SK-N-SH (cell line): ENCODE data around the gene TMEM248. TPM values are rescaled to one million over a fixed set of nuclear protein-coding genes. Genes with fewer than 3 reads are reported as not detected.

Source experiments
- CTCF ChIA-PET: fragments of 300-600, 350-600 bp; formaldehyde crosslinking; extraction: SDS; loops from one replicate; lab custom pipeline; 2021; lab: Yijun Ruan, JAX
- POLR2A ChIA-PET: fragments of 350-600 bp; sonication (Branson Sonifier 250); formaldehyde crosslinking; extraction: SDS; loops from one replicate; lab custom pipeline; 2020; ENCODE audit warnings: antibody characterized with exemption, inconsistent platforms; lab: Yijun Ruan, JAX
- DNase-seq: peaks from one replicate; pipeline ENCODE4 v3.0.0; 2012
- H2AFZ ChIP-seq: fragments of 200-600 bp; sonication (generic); 2 replicates; pipeline ENCODE4 v1.8.1; 2016; ENCODE audit warnings: antibody characterized with exemption, mild to moderate bottlenecking, low read depth
- H3F3A ChIP-seq: fragments of 200-600 bp; sonication (generic); replicated peaks from 2 replicates; pipeline ENCODE3; 2016; ENCODE audit warnings: antibody characterized with exemption, mild to moderate bottlenecking; ENCODE audit not compliant: insufficient read depth
- H3K27ac ChIP-seq, 2 experiments: fragments of 200-500 bp in 1 of 2; fragments of 200-600 bp in 1 of 2; sonication (Bioruptor generic) in 1 of 2; sonication (generic), shearing (Covaris generic) in 1 of 2; 2 replicates each; pipeline versions ENCODE4 v1.5.1 to v1.6.1; 2014 to 2016; ENCODE audit warnings: low read depth in 2 of 2, inconsistent platforms in 1 of 2, low read length in 1 of 2, mild to moderate bottlenecking in 1 of 2, mixed read lengths in 1 of 2
- H3K27me3 ChIP-seq: fragments of 200-600 bp; sonication (generic), shearing (Covaris generic); 2 replicates; pipeline ENCODE4 v1.6.1; 2016; ENCODE audit warnings: mixed run types; ENCODE audit not compliant: insufficient read depth
- H3K36me3 ChIP-seq, 2 experiments: fragments of 200-500 bp in 1 of 2; fragments of 200-600 bp in 1 of 2; sonication (Bioruptor generic) in 1 of 2; sonication (generic) in 1 of 2; replicated peaks in 1 of 2; 2 replicates each; pipeline versions ENCODE3 to v1.5.1; 2014 to 2016; ENCODE audit warnings: low read length in 1 of 2, mild to moderate bottlenecking in 1 of 2; ENCODE audit not compliant: insufficient read depth in 2 of 2, control insufficient read depth in 1 of 2
- H3K4me1 ChIP-seq, 2 experiments: fragments of 200-500 bp in 1 of 2; fragments of 200-600 bp in 1 of 2; sonication (Bioruptor generic) in 1 of 2; sonication (generic), shearing (Covaris generic) in 1 of 2; 2 replicates each; pipeline versions ENCODE4 v1.5.1 to v1.6.1; 2014 to 2016; ENCODE audit warnings: low read depth in 1 of 2, low read length in 1 of 2, mixed run types in 1 of 2; ENCODE audit not compliant: insufficient read depth in 2 of 2, control insufficient read depth in 1 of 2
- H3K4me2 ChIP-seq: fragments of 200-600 bp; sonication (generic), shearing (Covaris generic); 2 replicates; pipeline ENCODE4 v1.6.1; 2017; ENCODE audit warnings: mixed run types
- H3K4me3 ChIP-seq, 2 experiments: fragments of 200-500 bp in 1 of 2; fragments of 200-600 bp in 1 of 2; sonication (Bioruptor generic) in 1 of 2; sonication (generic), shearing (Covaris generic) in 1 of 2; 2 replicates each; pipeline versions ENCODE4 v1.5.1 to v1.8.1; 2014 to 2016; ENCODE audit warnings: low read depth in 2 of 2, inconsistent platforms in 1 of 2, low read length in 1 of 2, mild to moderate bottlenecking in 1 of 2, mixed read lengths in 1 of 2, moderate library complexity in 1 of 2
- H3K79me2 ChIP-seq: fragments of 200-600 bp; sonication (generic); 2 replicates; pipeline ENCODE4 v1.8.1; 2017; ENCODE audit warnings: mild to moderate bottlenecking; ENCODE audit not compliant: insufficient read depth
- H3K9ac ChIP-seq: fragments of 200-600 bp; sonication (generic); 2 replicates; pipeline ENCODE4 v1.6.1; 2017; ENCODE audit warnings: mixed run types
- H3K9me2 ChIP-seq: fragments of 200-600 bp; sonication (generic); 2 replicates; pipeline ENCODE4 v1.6.1; 2017; ENCODE audit warnings: mixed run types
- H3K9me3 ChIP-seq: fragments of 200-600 bp; sonication (generic); 2 replicates; pipeline ENCODE4 v1.6.1; 2017; ENCODE audit warnings: mixed run types, mild to moderate bottlenecking, moderate library complexity
- H4K20me1 ChIP-seq: fragments of 200-600 bp; sonication (generic); 2 replicates; pipeline ENCODE4 v1.6.1; 2017; ENCODE audit warnings: mild to moderate bottlenecking, mixed run types; ENCODE audit not compliant: insufficient read depth
- CHD2 ChIP-seq: fragments of 150-350 bp; IDR thresholded peaks from 2 replicates; pipeline ENCODE4 v1.6.1; 2018; ENCODE audit warnings: low read length; ENCODE audit not compliant: partially characterized antibody
- CTCF ChIP-seq: fragments of 200-600 bp; sonication (generic); IDR thresholded peaks from 2 replicates; pipeline ENCODE4 v1.6.1; 2017; ENCODE audit warnings: antibody characterized with exemption, mild to moderate bottlenecking, moderate library complexity
- ELF1 ChIP-seq: IDR thresholded peaks from 2 replicates; pipeline ENCODE4 v1.4.0; 2012
- EP300 ChIP-seq, 2 experiments: IDR thresholded peaks; 2 replicates each; pipeline versions ENCODE4 v1.4.0 to v1.6.1; 2012; ENCODE audit warnings: borderline replicate concordance in 1 of 2, low read depth in 1 of 2, low read length in 1 of 2
- FOXM1 ChIP-seq: IDR thresholded peaks from 2 replicates; pipeline ENCODE4 v1.4.0; 2012; ENCODE audit warnings: low read depth, mild to moderate bottlenecking
- GABPA ChIP-seq: IDR thresholded peaks from 2 replicates; pipeline ENCODE4 v1.4.0; 2012; ENCODE audit warnings: low read depth, mild to moderate bottlenecking
- GATA2 ChIP-seq: sonication (generic); formaldehyde crosslinking; IDR thresholded peaks from 2 replicates; pipeline ENCODE4 v1.5.0; 2020; ENCODE audit warnings: mild to moderate bottlenecking, missing genetic modification reagents
- MAX ChIP-seq: IDR thresholded peaks from 2 replicates; pipeline ENCODE4 v1.4.0; 2012; ENCODE audit warnings: low read depth
- MEF2A ChIP-seq: IDR thresholded peaks from 2 replicates; pipeline ENCODE4 v1.4.0; 2012; ENCODE audit warnings: low read depth, borderline replicate concordance
- MXI1 ChIP-seq: IDR thresholded peaks from 2 replicates; pipeline ENCODE4 v1.6.1; 2012; ENCODE audit warnings: mild to moderate bottlenecking, low read depth, low read length, improper control_type of control experiment
- NFIC ChIP-seq: IDR thresholded peaks from 2 replicates; pipeline ENCODE4 v1.4.0; 2012; ENCODE audit warnings: borderline replicate concordance
- PBX3 ChIP-seq: IDR thresholded peaks from 2 replicates; pipeline ENCODE4; 2012
- POLR2AphosphoS5 ChIP-seq: IDR thresholded peaks from 2 replicates; pipeline ENCODE4 v1.6.1; 2012; ENCODE audit warnings: low read depth, low read length
- RAD21 ChIP-seq: IDR thresholded peaks from 2 replicates; pipeline ENCODE4 v1.6.1; 2012; ENCODE audit warnings: mild to moderate bottlenecking, low read length
- RXRA ChIP-seq: IDR thresholded peaks from 2 replicates; pipeline ENCODE4 v1.4.0; 2012; ENCODE audit warnings: low read depth, mild to moderate bottlenecking, borderline replicate concordance
- SMC3 ChIP-seq: IDR thresholded peaks from 2 replicates; pipeline ENCODE4 v1.6.1; 2012; ENCODE audit warnings: low read depth, low read length, improper control_type of control experiment
- TCF12 ChIP-seq: IDR thresholded peaks from 2 replicates; pipeline ENCODE4 v1.4.0; 2012
- TEAD4 ChIP-seq: IDR thresholded peaks from 2 replicates; pipeline ENCODE4 v1.4.0; 2012; ENCODE audit warnings: mild to moderate bottlenecking, borderline replicate concordance; ENCODE audit not compliant: insufficient read depth
- USF1 ChIP-seq: IDR thresholded peaks from 2 replicates; pipeline ENCODE4 v1.4.0; 2012; ENCODE audit warnings: low read depth, borderline replicate concordance
- USF2 ChIP-seq: fragments of 150-350 bp; IDR thresholded peaks from 2 replicates; pipeline ENCODE4 v1.6.1; 2017; ENCODE audit warnings: antibody characterized with exemption, low read length, low read depth, borderline replicate concordance
- WGBS: methylation state at CpG from one replicate; pipeline ENCODE4 v1.1.6; 2017; ENCODE audit warnings: low lambda C conversion rate; 5-methylcytosine and 5-hydroxymethylcytosine counted together
- polyA plus RNA-seq, 3 experiments: library from polyadenylated mRNA; depleted of rRNA; stranded (reverse); fragments of >200 nt; gene quantifications; 2 replicates each; pipeline ENCODE4 v1.2.3, GENCODE V29; 2012

TMEM248 gene
- polyA plus RNA-seq, 1 of the 3 experiments (the other 2 are of a cell fraction), result 185 TPM

- CTCF ChIA-PET, result interaction anchor here (1.0 kb wide), 1 partner anchor 15 kb away, joined by 3 read pairs; no protein-coding TSS in a partner anchor
- Histone ChIP-seq H3K27me3 (no peaks in the 10 kb centered on the region), H3K79me2 (peaks cover 100% of the 10 kb centered on the region), H3K4me1 (no peaks in the 10 kb centered on the region), H3K9me2 (no peaks in the 10 kb centered on the region)
- no peak for TF ChIP-seq CHD2
- TF ChIP-seq TEAD4, result no peak
- TF ChIP-seq POLR2AphosphoS5, result no peak
- no peak for TF ChIP-seq MEF2A
- no peak for TF ChIP-seq USF2
- no peak for TF ChIP-seq PBX3
- TF ChIP-seq MXI1, result no peak
- TF ChIP-seq, all 33 proteins: peak for 0
- POLR2A ChIA-PET, result no interaction called here
- peaks cover 95% of the 10 kb centered on the region for H4K20me1 ChIP-seq
- 95% methylated on average over 4 of the region's 4 CpGs for WGBS
- H2AFZ ChIP-seq, result no peak overlapping the region
- peaks cover 0 to 25% of the 10 kb centered on the region in 2 experiments for H3K36me3 ChIP-seq
- H3K4me2 ChIP-seq, result no peak overlapping the region
- H3K9ac ChIP-seq, result no peak overlapping the region
- H3F3A ChIP-seq, result peaks cover 3% of the 10 kb centered on the region
- no peak overlapping the region for H3K27ac ChIP-seq
- H3K4me3 ChIP-seq, result no peak overlapping the region
- H3K9me3 ChIP-seq, result 0 out of 2 replicates have a peak, but pooled peaks cover 8% of the 10 kb centered on the region
- DNase-seq, result no peak
These were observed 12.4 kb downstream of the TMEM248 start for GRCh38 chr7:66933469-66933868.

- peaks cover 3% of the 10 kb centered on the region for H3F3A ChIP-seq
- H3K9ac ChIP-seq, result no peak overlapping the region
- no peaks in the 10 kb centered on the region for H3K4me1 ChIP-seq
- WGBS, result 94% methylated on average over 4 of the region's 4 CpGs
- no peak for DNase-seq
- peaks cover 11 to 45% of the 10 kb centered on the region in 2 experiments for H3K36me3 ChIP-seq
- 0 out of 2 replicates have a peak, but pooled peaks cover 8% of the 10 kb centered on the region for H3K9me3 ChIP-seq
- no peak overlapping the region for H3K4me2 ChIP-seq
- CTCF ChIA-PET, result no interaction called here
- H3K4me3 ChIP-seq, result no peak overlapping the region
- H3K79me2 ChIP-seq, result peaks cover 94% of the 10 kb centered on the region
- TF ChIP-seq TCF12 (no peak), GATA2 (CRISPR knock-in tag) (no peak), USF2 (no peak), FOXM1 (no peak), SMC3 (no peak), EP300 (IDR thresholded peaks at IDR 0.05; ENCODE audit: borderline replicate concordance in 1 of 2, low read depth in 1 of 2, low read length in 1 of 2) (no peak), MXI1 (no peak), MAX (no peak), RXRA (no peak), CTCF (no peak), NFIC (no peak), USF1 (no peak), RAD21 (no peak), MEF2A (no peak), ELF1 (no peak), TEAD4 (no peak), CHD2 (no peak), GABPA (no peak)
- no peaks in the 10 kb centered on the region for H3K9me2 ChIP-seq
- peaks cover 78% of the 10 kb centered on the region for H4K20me1 ChIP-seq
- H3K27ac ChIP-seq, result no peak overlapping the region
- H3K27me3 ChIP-seq, result no peaks in the 10 kb centered on the region
- H2AFZ ChIP-seq, result no peak overlapping the region
- POLR2A ChIA-PET, result no interaction called here
These were observed 16.9 kb downstream of the TMEM248 start for GRCh38 chr7:66937940-66938339.
